OCI-LY7 (cell line): ENCODE results near the gene KRT9. TPM values are rescaled to one million over a fixed set of nuclear protein-coding genes. Genes with fewer than 3 reads are reported as not detected.

Source experiments
- BruUV-seq: library from RNA; stranded (reverse); fragments of 400-500 nt; replicated peaks from 2 replicates; lab custom pipeline; 2021; lab: Mats Ljungman, UMichigan
- CTCF ChIA-PET: fragments of 300-600 bp; sonication (Branson Sonifier 250); formaldehyde crosslinking; loops from one replicate; lab custom pipeline; 2022; ENCODE audit warnings: antibody characterized with exemption; ENCODE audit not compliant: unreplicated experiment; lab: Charles Lee
- POLR2A ChIA-PET: fragments of 300-600 bp; sonication (Branson Sonifier 250); formaldehyde crosslinking; loops from one replicate; lab custom pipeline; 2022; ENCODE audit warnings: antibody characterized with exemption; lab: Charles Lee
- DNase-seq: peaks from one replicate; pipeline ENCODE4 v3.0.0-alpha.2; 2015; ENCODE audit warnings: low spot score
- H2AFZ ChIP-seq: fragments of 200-600 bp; sonication (generic), shearing (Covaris generic); 2 replicates; pipeline ENCODE4 v1.6.1; 2014; ENCODE audit warnings: mild to moderate bottlenecking, antibody characterized with exemption, low read length, moderate library complexity
- H3K27ac ChIP-seq: fragments of 200-600 bp; sonication (generic); 2 replicates; pipeline ENCODE4 v1.5.1; 2014; ENCODE audit warnings: mixed run types, low read depth, mild to moderate bottlenecking, moderate library complexity, low read length, inconsistent platforms; ENCODE audit not compliant: poor library complexity, severe bottlenecking
- H3K36me3 ChIP-seq: fragments of 200-600 bp; sonication (generic); 2 replicates; pipeline ENCODE4 v1.6.1; 2014; ENCODE audit warnings: mild to moderate bottlenecking, antibody characterized with exemption, low read length, moderate library complexity, mixed read lengths; ENCODE audit not compliant: insufficient read depth
- H3K4me1 ChIP-seq: fragments of 200-600 bp; sonication (generic); 2 replicates; pipeline ENCODE4 v1.5.1; 2014; ENCODE audit warnings: mild to moderate bottlenecking, low read length; ENCODE audit not compliant: insufficient read depth, poor library complexity, severe bottlenecking
- H3K4me2 ChIP-seq: fragments of 200-600 bp; sonication (generic); 2 replicates; pipeline ENCODE4 v1.6.1; 2014; ENCODE audit warnings: mild to moderate bottlenecking, low read length
- H3K4me3 ChIP-seq: fragments of 200-600 bp; sonication (generic); 2 replicates; pipeline ENCODE4 v1.5.1; 2014; ENCODE audit warnings: mild to moderate bottlenecking, low read depth, low read length; ENCODE audit not compliant: poor library complexity, severe bottlenecking
- H3K79me2 ChIP-seq: fragments of 200-600 bp; sonication (generic); 2 replicates; pipeline ENCODE4 v1.6.1; 2016; ENCODE audit warnings: low read depth, mild to moderate bottlenecking, low read length, moderate library complexity, mixed read lengths; ENCODE audit not compliant: insufficient read depth
- H3K9me2 ChIP-seq: fragments of 200-600 bp; sonication (generic); 2 replicates; pipeline ENCODE4 v1.6.1; 2016; ENCODE audit warnings: mild to moderate bottlenecking, low read length, mixed read lengths; ENCODE audit not compliant: insufficient read depth
- H3K9me3 ChIP-seq: fragments of 200-600 bp; sonication (generic); 2 replicates; pipeline ENCODE4 v1.6.1; 2014; ENCODE audit warnings: mild to moderate bottlenecking, mixed run types, low read length, mixed read lengths
- H4K20me1 ChIP-seq: fragments of 200-600 bp; sonication (generic); 2 replicates; pipeline ENCODE4 v1.6.1; 2014; ENCODE audit warnings: mild to moderate bottlenecking, antibody characterized with exemption, low read length, moderate library complexity, mixed read lengths; ENCODE audit not compliant: insufficient read depth
- EZH2phosphoT487 ChIP-seq: fragments of 200-600 bp; sonication (generic); IDR thresholded peaks from 2 replicates; pipeline ENCODE4 v1.6.1; 2018; ENCODE audit warnings: low read depth, borderline replicate concordance, mild to moderate bottlenecking, mixed run types, antibody characterized with exemption, low read length, moderate library complexity, mixed read lengths
- intact Hi-C: fragments of 100-400 bp; cut with micrococcal nuclease; formaldehyde crosslinking; loops from one replicate; pipeline ENCODE4 v1.10.0; 2022; ENCODE audit not compliant: unreplicated experiment
- total RNA-seq, 2 experiments: library from RNA; depleted of rRNA in 1 of 2; stranded (reverse); fragments of >200 nt in 1 of 2; shearing (Covaris generic) in 1 of 2; gene quantifications; 2 replicates each; pipeline ENCODE4 v1.2.3, GENCODE V29; 2014 to 2022
- TF ChIP-seq, protein P1 (sequence below): fragments of 200-600 bp; sonication (generic); conservative IDR thresholded peaks from 2 replicates; pipeline ENCODE4 v1.5.1; 2014; ENCODE audit warnings: mild to moderate bottlenecking, antibody characterized with exemption, low read length, moderate library complexity, mixed read lengths

Gene KRT9
- total RNA-seq, 2 experiments from 2014 or later, result not detected

DNA sequence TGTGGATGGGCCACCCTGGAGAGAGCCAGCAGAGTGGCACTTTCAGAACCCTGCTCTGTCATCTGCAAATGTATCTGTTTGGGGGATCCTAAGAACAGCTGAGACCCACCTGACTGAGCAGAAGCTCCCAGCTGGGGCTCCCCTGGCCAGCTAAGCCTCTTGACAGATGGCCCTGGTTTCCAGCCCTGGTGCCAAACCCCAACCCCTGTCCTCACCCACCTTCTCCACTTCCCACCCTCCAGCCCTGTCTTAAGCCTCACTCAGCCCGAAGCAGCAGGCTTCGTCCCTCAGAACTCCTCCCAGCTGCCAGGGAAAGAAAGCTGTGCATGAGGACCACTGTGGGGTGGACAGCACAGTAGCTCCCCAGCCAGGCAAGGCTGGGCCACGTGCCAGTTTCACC lies 3.5 kb upstream of the KRT9 start:
- no TSS peak for BruUV-seq

DNA sequence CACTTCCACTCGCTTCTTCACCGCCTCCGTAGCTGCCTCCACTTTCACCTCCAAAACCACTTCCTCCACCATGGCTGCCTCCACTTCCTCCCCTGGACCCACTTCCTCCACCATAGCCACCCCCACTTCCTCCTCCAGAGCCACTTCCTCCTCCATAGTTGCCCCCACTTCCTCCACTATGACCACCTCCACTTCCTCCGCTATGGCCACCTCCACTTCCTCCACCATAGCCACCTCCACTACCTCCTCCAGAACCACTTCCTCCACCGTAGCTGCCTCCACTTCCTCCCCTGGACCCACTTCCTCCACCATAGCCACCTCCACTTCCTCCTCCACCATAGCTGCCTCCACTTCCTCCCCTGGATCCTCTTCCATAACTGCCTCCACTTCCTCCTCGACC lies 4.5 kb downstream of the KRT9 start:
- H3K79me2 ChIP-seq, result no peaks in the 10 kb centered on the region
- no peaks in the 10 kb centered on the region for H3K36me3 ChIP-seq
- no peaks in the 10 kb centered on the region for H4K20me1 ChIP-seq
- H3K9me2 ChIP-seq, result no peaks in the 10 kb centered on the region
- no TSS peak for BruUV-seq
- no peak for DNase-seq
- no peak overlapping the region for H2AFZ ChIP-seq
- no peak overlapping the region for H3K27ac ChIP-seq
- TF ChIP-seq, protein P1, sequence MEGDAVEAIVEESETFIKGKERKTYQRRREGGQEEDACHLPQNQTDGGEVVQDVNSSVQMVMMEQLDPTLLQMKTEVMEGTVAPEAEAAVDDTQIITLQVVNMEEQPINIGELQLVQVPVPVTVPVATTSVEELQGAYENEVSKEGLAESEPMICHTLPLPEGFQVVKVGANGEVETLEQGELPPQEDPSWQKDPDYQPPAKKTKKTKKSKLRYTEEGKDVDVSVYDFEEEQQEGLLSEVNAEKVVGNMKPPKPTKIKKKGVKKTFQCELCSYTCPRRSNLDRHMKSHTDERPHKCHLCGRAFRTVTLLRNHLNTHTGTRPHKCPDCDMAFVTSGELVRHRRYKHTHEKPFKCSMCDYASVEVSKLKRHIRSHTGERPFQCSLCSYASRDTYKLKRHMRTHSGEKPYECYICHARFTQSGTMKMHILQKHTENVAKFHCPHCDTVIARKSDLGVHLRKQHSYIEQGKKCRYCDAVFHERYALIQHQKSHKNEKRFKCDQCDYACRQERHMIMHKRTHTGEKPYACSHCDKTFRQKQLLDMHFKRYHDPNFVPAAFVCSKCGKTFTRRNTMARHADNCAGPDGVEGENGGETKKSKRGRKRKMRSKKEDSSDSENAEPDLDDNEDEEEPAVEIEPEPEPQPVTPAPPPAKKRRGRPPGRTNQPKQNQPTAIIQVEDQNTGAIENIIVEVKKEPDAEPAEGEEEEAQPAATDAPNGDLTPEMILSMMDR, result no peak
- TF ChIP-seq EZH2phosphoT487, result no peak
- H3K4me1 ChIP-seq, result no peaks in the 10 kb centered on the region
- H3K4me2 ChIP-seq, result no peak overlapping the region
- ChIA-PET POLR2A (no interaction called here), CTCF (no interaction called here)
- no peak overlapping the region for H3K4me3 ChIP-seq
- intact Hi-C loops, result no loop called here
- H3K9me3 ChIP-seq, result no peaks in the 10 kb centered on the region

More for the DNA sequence above, 3.5 kb upstream of the KRT9 start:
- POLR2A ChIA-PET, result no interaction called here
- H2AFZ ChIP-seq, result no peak overlapping the region
- no peaks in the 10 kb centered on the region for H3K36me3 ChIP-seq
- no peak overlapping the region for H3K4me3 ChIP-seq
- intact Hi-C loops, result no loop called here
- no peak for DNase-seq
- no peaks in the 10 kb centered on the region for H3K79me2 ChIP-seq
- H3K4me2 ChIP-seq, result no peak overlapping the region
- CTCF ChIA-PET, result no interaction called here
- no peak for TF ChIP-seq EZH2phosphoT487
- TF ChIP-seq, protein P1, result no peak
- no peaks in the 10 kb centered on the region for H3K9me2 ChIP-seq
- no peaks in the 10 kb centered on the region for H3K9me3 ChIP-seq
- H4K20me1 ChIP-seq, result no peaks in the 10 kb centered on the region
- H3K27ac ChIP-seq, result no peak overlapping the region
- H3K4me1 ChIP-seq, result no peaks in the 10 kb centered on the region

DNA sequence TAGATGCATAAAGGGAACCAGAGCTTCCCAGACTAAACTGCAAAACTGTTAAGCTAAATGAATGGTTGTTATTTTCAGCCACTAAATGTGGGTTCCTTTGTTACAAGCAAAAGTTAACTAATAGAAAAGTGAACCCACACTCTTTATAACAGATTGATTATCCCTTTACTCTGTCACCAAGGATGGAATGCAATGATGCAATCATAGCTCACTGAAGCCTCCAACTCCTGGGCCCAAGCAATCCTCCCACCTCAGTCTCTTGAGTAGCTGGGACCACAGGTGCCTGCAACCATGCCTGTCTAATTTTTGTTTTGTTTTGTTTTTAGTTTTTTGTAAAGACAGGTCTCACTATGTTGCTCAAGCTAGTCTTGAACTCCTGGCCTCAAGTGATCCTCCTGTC lies 6.5 kb downstream of the KRT9 start:
- Histone ChIP-seq H3K36me3 (no peaks in the 10 kb centered on the region), H3K9me2 (no peaks in the 10 kb centered on the region), H3K27ac (no peak overlapping the region), H3K4me2 (no peak overlapping the region), H3K4me3 (no peak overlapping the region), H2AFZ (no peak overlapping the region), H3K4me1 (no peaks in the 10 kb centered on the region), H3K9me3 (no peaks in the 10 kb centered on the region), H3K79me2 (no peaks in the 10 kb centered on the region), H4K20me1 (no peaks in the 10 kb centered on the region)
- intact Hi-C loops, result no loop called here
- DNase-seq, result no peak
- no TSS peak for BruUV-seq
- ChIA-PET CTCF (interaction anchor here (1.4 kb wide), 1 partner anchor 16 kb away, joined by 4 read pairs; no protein-coding TSS in a partner anchor), POLR2A (interaction anchor here (0.7 kb wide), 1 partner anchor 881 kb away, joined by 4 read pairs; no protein-coding TSS in a partner anchor)
- no peak for TF ChIP-seq EZH2phosphoT487
- TF ChIP-seq, protein P1, result no peak
